GM21447 (cell line): ENCODE measurements around the gene LRRC27.
"Not testable (repeated sequence)": the region's sequence is repeated elsewhere in the genome, so short reads cannot be mapped to it uniquely, and the experiment has no call there.

Experiments used
- ATAC-seq: cut with Tn5 transposase; IDR thresholded peaks from one replicate; pipeline ENCODE4 v1.9.1; 2021; ENCODE audit not compliant: unreplicated experiment

LRRC27 gene

GRCh38 chr10:132371641-132372081, 39.7 kb downstream of the LRRC27 start:
- ATAC-seq, result no peak

GRCh38 chr10:132372516-132373095, 40.6 kb downstream of the LRRC27 start:
- no peak for ATAC-seq

GRCh38 chr10:132373241-132373955, 41.4 kb downstream of the LRRC27 start:
- ATAC-seq, result no peak

GRCh38 chr10:132374176-132374575, 42.2 kb downstream of the LRRC27 start:
- ATAC-seq, result no peak

- no peak for ATAC-seq
Measured at GRCh38 chr10:132374612-132375011, 42.6 kb downstream of the LRRC27 start.

- ATAC-seq, result no peak
Measured at GRCh38 chr10:132375116-132375794, 43.3 kb downstream of the LRRC27 start.

GRCh38 chr10:132375795-132376297, 43.9 kb downstream of the LRRC27 start:
- ATAC-seq, result no peak

GRCh38 chr10:132376394-132376851, 44.4 kb downstream of the LRRC27 start:
- no peak for ATAC-seq

GRCh38 chr10:132377326-132377725, 45.3 kb downstream of the LRRC27 start:
- ATAC-seq, result no peak

- not testable (repeated sequence) for ATAC-seq
Measured at GRCh38 chr10:132379026-132379425, 47.0 kb downstream of the LRRC27 start.

- ATAC-seq, result not testable (repeated sequence)
Measured at GRCh38 chr10:132380986-132381385, 49.0 kb downstream of the LRRC27 start.

- ATAC-seq, result no peak
Measured at GRCh38 chr10:132381741-132382140, 49.7 kb downstream of the LRRC27 start.

- no peak for ATAC-seq
Measured at GRCh38 chr10:132382231-132382922, 50.4 kb downstream of the LRRC27 start.

GRCh38 chr10:132383101-132383500, 51.1 kb downstream of the LRRC27 start:
- no peak for ATAC-seq

GRCh38 chr10:132383751-132384196, 51.8 kb downstream of the LRRC27 start:
- ATAC-seq, result no peak

GRCh38 chr10:132384618-132385388, 52.8 kb downstream of the LRRC27 start:
- no peak for ATAC-seq

- no peak for ATAC-seq
Measured at GRCh38 chr10:132385389-132385667, 53.3 kb downstream of the LRRC27 start.

- no peak for ATAC-seq
Measured at GRCh38 chr10:132385721-132386418, 53.9 kb downstream of the LRRC27 start.

GRCh38 chr10:132386419-132386831, 54.4 kb downstream of the LRRC27 start:
- no peak for ATAC-seq

- not testable (repeated sequence) for ATAC-seq
Measured at GRCh38 chr10:132386896-132387295, 54.9 kb downstream of the LRRC27 start.
